Erythroblast (primary cell): Measurements from ENCODE around the gene CHRM4.

Source experiments
- GATA1 ChIP-seq: IDR thresholded peaks from 2 replicates; pipeline ENCODE4 v1.6.1; 2011; ENCODE audit warnings: low read depth, mild to moderate bottlenecking, control low read depth, low read length, moderate library complexity
- POLR2A ChIP-seq: IDR thresholded peaks from 2 replicates; pipeline ENCODE4 v1.6.1; 2011; ENCODE audit warnings: mild to moderate bottlenecking, low read length

DNA sequence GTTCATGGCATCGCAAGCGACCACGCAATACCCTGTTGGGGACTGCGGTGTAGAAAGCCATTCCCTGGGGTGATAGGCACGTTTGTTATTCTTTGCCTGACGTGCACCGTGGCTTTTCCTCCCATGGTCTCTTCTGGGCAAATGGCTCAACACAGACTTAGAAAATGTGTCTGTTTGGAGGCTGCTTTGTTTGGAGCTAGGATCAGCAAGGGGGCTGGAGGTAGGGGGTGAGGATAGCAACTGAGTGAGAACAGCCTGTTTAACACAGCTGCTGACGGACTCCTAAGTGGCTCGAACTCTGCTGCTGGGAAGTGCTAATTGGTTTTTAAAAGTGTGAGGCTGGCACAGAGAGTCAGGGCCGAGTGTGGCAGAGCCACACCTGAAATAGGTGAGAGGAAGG lies 16.1 kb upstream of the CHRM4 start:
- TF ChIP-seq POLR2A (no peak), GATA1 (no peak)
